Measurements from ENCODE around the gene NECTIN1. TPM values are rescaled to one million over a fixed set of nuclear protein-coding genes. Genes with fewer than 3 reads are reported as not detected.

NECTIN1 gene
- total RNA-seq, 2 experiments from 2014 or later, result 2.5 to 3.4 TPM

- CTCF ChIA-PET, result no interaction called here
- TF ChIP-seq CTCF (IDR thresholded peaks at IDR 0.05), result no peak
- Mint-ChIP-seq H3K4me3 (no peak overlapping the region), H3K27me3 (peaks cover 33% of the 10 kb centered on the region), H3K36me3 (ENCODE audit: low read depth) (no peaks in the 10 kb centered on the region), H3K27ac (no peak overlapping the region), H3K9me3 (no peaks in the 10 kb centered on the region), H3K4me1 (ENCODE audit: low read depth) (no peaks in the 10 kb centered on the region)
- no peak for ATAC-seq (ENCODE audit: poor library complexity)
- no peak overlapping the region for H3K27ac ChIP-seq (ENCODE audit: low read depth in 1 of 2, low read length in 2 of 2)
- H3K4me3 ChIP-seq (ENCODE audit: low read length), result no peak overlapping the region
- POLR2A ChIA-PET, result no interaction called here
- intact Hi-C loops (cut with DNase I, micrococcal nuclease), result no loop called here
- no peak for DNase-seq
- H3K9me3 ChIP-seq (ENCODE audit: control insufficient read depth in 1 of 2, insufficient read depth in 1 of 2, low read length in 2 of 2), result no peaks in the 10 kb centered on the region
- H3K36me3 ChIP-seq (ENCODE audit: insufficient read depth, low read length), result no peaks in the 10 kb centered on the region
- H3K27me3 ChIP-seq (ENCODE audit: control insufficient read depth in 1 of 2, insufficient read depth in 2 of 2, low read length in 2 of 2), result peaks cover 5 to 7% of the 10 kb centered on the region in 2 experiments
- H3K4me1 ChIP-seq (ENCODE audit: insufficient read depth, low read length), result no peaks in the 10 kb centered on the region
Observed at GRCh38 chr11:119608201-119608600, 120.8 kb downstream of the NECTIN1 start.

- H3K36me3 ChIP-seq (ENCODE audit: insufficient read depth, low read length), result no peaks in the 10 kb centered on the region
- Mint-ChIP-seq H3K36me3 (ENCODE audit: low read depth) (no peaks in the 10 kb centered on the region), H3K27ac (no peak overlapping the region), H3K9me3 (no peaks in the 10 kb centered on the region), H3K4me1 (ENCODE audit: low read depth) (no peaks in the 10 kb centered on the region), H3K4me3 (no peak overlapping the region), H3K27me3 (peaks cover 33% of the 10 kb centered on the region)
- intact Hi-C loops (cut with DNase I, micrococcal nuclease), result no loop called here
- no peak overlapping the region for H3K4me3 ChIP-seq (ENCODE audit: low read length)
- CTCF ChIA-PET, result no interaction called here
- ATAC-seq (ENCODE audit: poor library complexity) (no peak), DNase-seq (no peak)
- no peaks in the 10 kb centered on the region for H3K4me1 ChIP-seq (ENCODE audit: insufficient read depth, low read length)
- TF ChIP-seq CTCF (IDR thresholded peaks at IDR 0.05), result no peak
- peaks cover 0 to 3% of the 10 kb centered on the region in 2 experiments for H3K9me3 ChIP-seq (ENCODE audit: control insufficient read depth in 1 of 2, insufficient read depth in 1 of 2, low read length in 2 of 2)
- H3K27me3 ChIP-seq (ENCODE audit: control insufficient read depth in 1 of 2, insufficient read depth in 2 of 2, low read length in 2 of 2), result peaks cover 5 to 7% of the 10 kb centered on the region in 2 experiments
- H3K27ac ChIP-seq (ENCODE audit: low read depth in 1 of 2, low read length in 2 of 2), result no peak overlapping the region
- POLR2A ChIA-PET, result interaction anchor here (0.7 kb wide), 1 partner anchor 10 kb away, joined by 3 read pairs; no protein-coding TSS in a partner anchor
Observed at GRCh38 chr11:119607726-119608125, 121.3 kb downstream of the NECTIN1 start.

GRCh38 chr11:119605137-119605665 is 123.8 kb downstream of the NECTIN1 start:
- Histone ChIP-seq H3K4me3 (ENCODE audit: low read length) (no peak overlapping the region), H3K9me3 (ENCODE audit: control insufficient read depth in 1 of 2, insufficient read depth in 1 of 2, low read length in 2 of 2) (peaks cover 0 to 6% of the 10 kb centered on the region in 2 experiments), H3K27ac (ENCODE audit: low read depth in 1 of 2, low read length in 2 of 2) (no peak overlapping the region), H3K36me3 (ENCODE audit: insufficient read depth, low read length) (no peaks in the 10 kb centered on the region), H3K27me3 (ENCODE audit: control insufficient read depth in 1 of 2, insufficient read depth in 2 of 2, low read length in 2 of 2) (peaks cover 7 to 12% of the 10 kb centered on the region in 2 experiments), H3K4me1 (ENCODE audit: insufficient read depth, low read length) (no peaks in the 10 kb centered on the region)
- ChIA-PET POLR2A (no interaction called here), CTCF (no interaction called here)
- H3K36me3 Mint-ChIP-seq (ENCODE audit: low read depth), result no peaks in the 10 kb centered on the region
- no peaks in the 10 kb centered on the region for H3K9me3 Mint-ChIP-seq
- no peak overlapping the region for H3K27ac Mint-ChIP-seq
- TF ChIP-seq CTCF (IDR thresholded peaks at IDR 0.05), result no peak
- ATAC-seq (ENCODE audit: poor library complexity), result no peak
- no peak overlapping the region for H3K4me3 Mint-ChIP-seq
- intact Hi-C loops (cut with DNase I, micrococcal nuclease), result no loop called here
- H3K27me3 Mint-ChIP-seq, result peaks cover 36% of the 10 kb centered on the region
- H3K4me1 Mint-ChIP-seq (ENCODE audit: low read depth), result no peaks in the 10 kb centered on the region
- no peak for DNase-seq

All from CD4-positive, alpha-beta T cell (primary cell).